ENCODE results near the gene TMPRSS9.

TMPRSS9 gene

DNA sequence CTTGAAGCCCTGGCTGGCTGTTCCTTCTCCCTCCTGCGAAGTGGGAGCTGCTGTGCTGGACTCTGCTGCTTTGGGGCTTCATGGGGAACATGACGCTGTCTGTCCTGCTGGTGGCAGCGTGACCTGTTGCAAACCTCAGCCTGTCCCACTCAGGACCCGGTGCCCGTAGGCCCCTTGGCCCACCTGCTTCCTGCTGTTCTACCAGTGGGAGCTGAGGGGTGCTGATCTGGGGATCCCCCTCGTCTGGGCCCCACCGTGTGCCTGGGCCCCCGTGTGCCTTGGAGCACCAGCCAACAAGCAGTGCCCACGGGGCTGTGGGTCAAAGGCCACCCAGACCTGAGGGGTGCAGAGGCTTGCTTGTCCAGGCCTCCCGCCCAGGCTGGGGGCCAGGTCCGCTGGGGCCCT is 26.3 kb upstream of the TMPRSS9 start (continued):
- TF ChIP-seq ZNF280C (tag by site-specific recombination; IDR thresholded peaks at IDR 0.05), result no peak
- peak; percentile 81 for TF ChIP-seq ZNF341 (tag by site-specific recombination; IDR thresholded peaks at IDR 0.05; ENCODE audit: low read depth)
- no peak for TF ChIP-seq ZNF16 (tag by site-specific recombination; IDR thresholded peaks at IDR 0.05; ENCODE audit: low read depth)
- TF ChIP-seq ZNF623 (tag by site-specific recombination; IDR thresholded peaks at IDR 0.05), result no peak
- TF ChIP-seq ZNF404 (tag by site-specific recombination; IDR thresholded peaks at IDR 0.05), result no peak
- TF ChIP-seq ZSCAN16 (tag by site-specific recombination; IDR thresholded peaks at IDR 0.05), result no peak
- TF ChIP-seq ZNF362 (tag by site-specific recombination; IDR thresholded peaks at IDR 0.05), result no peak
- no peak for TF ChIP-seq ZNF138 (tag by site-specific recombination; IDR thresholded peaks at IDR 0.05; ENCODE audit: borderline replicate concordance)
- no peak for TF ChIP-seq ZFP41 (tag by site-specific recombination; IDR thresholded peaks at IDR 0.05; ENCODE audit: borderline replicate concordance)
- TF ChIP-seq, protein P1, sequence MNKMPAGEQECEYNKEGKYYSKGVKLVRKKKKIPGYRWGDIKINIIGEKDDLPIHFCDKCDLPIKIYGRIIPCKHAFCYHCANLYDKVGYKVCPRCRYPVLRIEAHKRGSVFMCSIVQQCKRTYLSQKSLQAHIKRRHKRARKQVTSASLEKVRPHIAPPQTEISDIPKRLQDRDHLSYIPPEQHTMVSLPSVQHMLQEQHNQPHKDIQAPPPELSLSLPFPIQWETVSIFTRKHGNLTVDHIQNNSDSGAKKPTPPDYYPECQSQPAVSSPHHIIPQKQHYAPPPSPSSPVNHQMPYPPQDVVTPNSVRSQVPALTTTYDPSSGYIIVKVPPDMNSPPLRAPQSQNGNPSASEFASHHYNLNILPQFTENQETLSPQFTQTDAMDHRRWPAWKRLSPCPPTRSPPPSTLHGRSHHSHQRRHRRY (tag by site-specific recombination; IDR thresholded peaks at IDR 0.05), result no peak
- TF ChIP-seq CTCF (tag by site-specific recombination; IDR thresholded peaks at IDR 0.05), result peak; percentile 49
- TF ChIP-seq ZNF366 (tag by site-specific recombination; conservative IDR thresholded peaks at IDR 0.05), result no peak

DNA sequence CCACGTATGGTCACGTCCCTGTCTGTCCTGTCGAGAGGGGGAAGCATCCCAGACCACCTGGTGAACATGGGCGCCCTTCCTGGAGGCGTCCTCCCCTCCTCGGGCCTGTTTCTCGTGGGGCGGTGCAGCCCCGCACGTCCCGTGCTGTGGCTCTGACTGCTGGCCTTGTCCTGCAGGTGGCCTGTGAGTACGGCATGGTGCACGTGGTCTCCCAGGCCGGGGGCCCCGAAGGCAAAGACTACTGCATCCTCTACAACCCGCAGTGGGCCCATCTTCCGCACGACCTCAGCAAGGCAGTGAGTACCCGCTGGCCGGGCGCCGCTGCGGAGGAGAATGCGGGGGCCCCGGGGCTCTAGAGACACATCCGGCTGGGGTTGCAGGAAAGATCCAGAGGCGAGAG is 25.6 kb upstream of the TMPRSS9 start:
- ChIA-PET CTCF (no interaction called here), POLR2A (no interaction called here)
- H3K4me3 ChIP-seq (ENCODE audit: low read depth, low read length), result no peak overlapping the region
- H3K27ac ChIP-seq (ENCODE audit: extremely low read depth, low read depth, low read length), result no peak overlapping the region
- H3K4me1 ChIP-seq (ENCODE audit: control insufficient read depth, insufficient read depth, low read length), result peaks cover 14% of the 10 kb centered on the region
- no peaks in the 10 kb centered on the region for H3K9me3 ChIP-seq (ENCODE audit: control insufficient read depth, insufficient read depth, low read depth, low read length)
- H3K36me3 ChIP-seq (ENCODE audit: control insufficient read depth in 2 of 2, insufficient read depth in 1 of 2, low read length in 2 of 2), result peaks cover 0 to 16% of the 10 kb centered on the region in 2 experiments; a peak in 1 of 3 replicates
- no peak for TF ChIP-seq ZNF26 (tag by site-specific recombination; IDR thresholded peaks at IDR 0.05)
- no peak for TF ChIP-seq ZNF23 (tag by site-specific recombination; IDR thresholded peaks at IDR 0.05; ENCODE audit: borderline replicate concordance)
- no peak for TF ChIP-seq ZNF404 (tag by site-specific recombination; IDR thresholded peaks at IDR 0.05)
- TF ChIP-seq GLI2 (tag by site-specific recombination; IDR thresholded peaks at IDR 0.05; ENCODE audit: borderline replicate concordance, low read depth), result no peak
- TF ChIP-seq ZNF223 (tag by site-specific recombination; IDR thresholded peaks at IDR 0.05), result no peak
- TF ChIP-seq ZNF311 (tag by site-specific recombination; IDR thresholded peaks at IDR 0.05; ENCODE audit: borderline replicate concordance), result no peak
- TF ChIP-seq, protein P2, sequence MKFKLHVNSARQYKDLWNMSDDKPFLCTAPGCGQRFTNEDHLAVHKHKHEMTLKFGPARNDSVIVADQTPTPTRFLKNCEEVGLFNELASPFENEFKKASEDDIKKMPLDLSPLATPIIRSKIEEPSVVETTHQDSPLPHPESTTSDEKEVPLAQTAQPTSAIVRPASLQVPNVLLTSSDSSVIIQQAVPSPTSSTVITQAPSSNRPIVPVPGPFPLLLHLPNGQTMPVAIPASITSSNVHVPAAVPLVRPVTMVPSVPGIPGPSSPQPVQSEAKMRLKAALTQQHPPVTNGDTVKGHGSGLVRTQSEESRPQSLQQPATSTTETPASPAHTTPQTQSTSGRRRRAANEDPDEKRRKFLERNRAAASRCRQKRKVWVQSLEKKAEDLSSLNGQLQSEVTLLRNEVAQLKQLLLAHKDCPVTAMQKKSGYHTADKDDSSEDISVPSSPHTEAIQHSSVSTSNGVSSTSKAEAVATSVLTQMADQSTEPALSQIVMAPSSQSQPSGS (tag by site-specific recombination; IDR thresholded peaks at IDR 0.05; ENCODE audit: low read depth), result no peak
- TF ChIP-seq ZNF654 (tag by site-specific recombination; IDR thresholded peaks at IDR 0.05; ENCODE audit: low read depth), result no peak
- TF ChIP-seq ZNF335 (tag by site-specific recombination; conservative IDR thresholded peaks at IDR 0.05), result no peak
- TF ChIP-seq ZNF148 (tag by site-specific recombination; IDR thresholded peaks at IDR 0.05; ENCODE audit: borderline replicate concordance), result no peak
- no peak for TF ChIP-seq BCL6B (tag by site-specific recombination; IDR thresholded peaks at IDR 0.05)
- TF ChIP-seq ZNF747 (tag by site-specific recombination; IDR thresholded peaks at IDR 0.05), result no peak
- no peak for TF ChIP-seq ZNF121 (tag by site-specific recombination; IDR thresholded peaks at IDR 0.05)

Measured in HEK293 (cell line).